Measurements from ENCODE around the gene NIPAL3. TPM values are rescaled to one million over a fixed set of nuclear protein-coding genes. Genes with fewer than 3 reads are reported as not detected.

NIPAL3 gene
- total and polyA plus RNA-seq, 2 donors, result 9.2 to 17.1 TPM

DNA sequence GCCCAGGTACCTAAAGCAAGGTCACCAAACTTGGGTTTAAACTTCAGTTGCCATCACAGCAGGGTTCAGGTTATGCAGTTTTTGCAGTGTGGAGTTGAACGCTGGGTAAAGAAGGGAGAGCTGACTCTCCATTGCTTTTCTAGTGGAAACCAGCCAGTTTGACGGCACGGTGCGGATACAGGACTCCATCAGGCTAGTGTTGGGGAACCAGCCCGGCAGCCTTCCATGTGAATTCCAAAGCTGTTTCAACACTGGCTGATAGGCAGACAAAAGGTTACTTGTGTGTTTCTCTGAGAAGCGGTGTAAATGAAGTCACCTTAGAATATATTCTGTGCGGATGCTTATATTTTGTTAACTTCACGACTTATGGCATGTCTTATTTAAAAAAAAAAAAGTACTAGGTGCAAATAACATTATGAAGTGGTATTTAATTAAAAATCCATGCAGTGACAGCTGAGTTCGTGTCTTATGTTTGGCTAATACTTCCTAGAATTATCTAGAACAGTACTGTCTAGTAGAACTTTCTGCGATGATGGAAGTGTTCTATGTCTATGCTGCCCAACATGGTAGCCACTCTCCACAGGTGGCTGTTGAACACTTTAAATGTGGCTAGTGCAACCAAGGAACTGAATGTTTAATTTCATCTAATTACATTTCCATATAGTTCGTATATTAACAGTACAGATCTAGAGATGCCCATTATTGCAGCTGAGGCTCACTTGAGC, 57.1 kb downstream of the NIPAL3 start:
- no peaks in the 10 kb centered on the region for H3K27me3 ChIP-seq (ENCODE audit: control insufficient read depth in 2 of 2, insufficient read depth in 1 of 2, low read length in 1 of 2)
- no peak for DNase-seq (ENCODE audit: low read depth in 6 of 9, low spot score in 9 of 9)
- no peak overlapping the region for H3K4me3 ChIP-seq (ENCODE audit: low read length in 2 of 2)
- no peaks in the 10 kb centered on the region for H3K9me3 ChIP-seq (ENCODE audit: control insufficient read depth in 2 of 2, insufficient read depth in 1 of 2, low read length in 1 of 2)
- peaks cover 7 to 9% of the 10 kb centered on the region in 2 donors for H3K36me3 ChIP-seq (ENCODE audit: control insufficient read depth in 2 of 2, insufficient read depth in 2 of 2, low read length in 1 of 2)
- peaks cover 0 to 8% of the 10 kb centered on the region in 2 donors for H3K4me1 ChIP-seq (ENCODE audit: control insufficient read depth in 2 of 2, insufficient read depth in 2 of 2, low read length in 2 of 2)
- 97% methylated on average over 11 of the region's 11 CpGs for WGBS
- H3K27ac ChIP-seq (ENCODE audit: low read depth in 1 of 2, low read length in 1 of 2), result no peak overlapping the region

GRCh38 chr1:24474193-24474592, 58.6 kb downstream of the NIPAL3 start:
- no peaks in the 10 kb centered on the region for H3K9me3 ChIP-seq (ENCODE audit: control insufficient read depth in 2 of 2, insufficient read depth in 1 of 2, low read length in 1 of 2)
- no peak overlapping the region for H3K27ac ChIP-seq (ENCODE audit: low read depth in 1 of 2, low read length in 1 of 2)
- no peak for DNase-seq (ENCODE audit: low read depth in 6 of 9, low spot score in 9 of 9)
- H3K4me1 ChIP-seq (ENCODE audit: control insufficient read depth in 2 of 2, insufficient read depth in 2 of 2, low read length in 2 of 2), result peaks cover 0 to 10% of the 10 kb centered on the region in 2 donors
- H3K27me3 ChIP-seq (ENCODE audit: control insufficient read depth in 2 of 2, insufficient read depth in 1 of 2, low read length in 1 of 2), result no peaks in the 10 kb centered on the region
- no peak overlapping the region for H3K4me3 ChIP-seq (ENCODE audit: low read length in 2 of 2)
- H3K36me3 ChIP-seq (ENCODE audit: control insufficient read depth in 2 of 2, insufficient read depth in 2 of 2, low read length in 1 of 2), result peaks cover 1 to 4% of the 10 kb centered on the region in 2 donors

GRCh38 chr1:24475700-24476099, 60.1 kb downstream of the NIPAL3 start:
- H3K9me3 ChIP-seq (ENCODE audit: control insufficient read depth in 2 of 2, insufficient read depth in 1 of 2, low read length in 1 of 2), result no peaks in the 10 kb centered on the region
- 61% methylated on average over 4 of the region's 4 CpGs for WGBS
- peaks cover 0 to 12% of the 10 kb centered on the region in 2 donors for H3K4me1 ChIP-seq (ENCODE audit: control insufficient read depth in 2 of 2, insufficient read depth in 2 of 2, low read length in 2 of 2)
- H3K4me3 ChIP-seq (ENCODE audit: low read length in 2 of 2), result no peak overlapping the region
- H3K36me3 ChIP-seq (ENCODE audit: control insufficient read depth in 2 of 2, insufficient read depth in 2 of 2, low read length in 1 of 2), result no peaks in the 10 kb centered on the region
- H3K27me3 ChIP-seq (ENCODE audit: control insufficient read depth in 2 of 2, insufficient read depth in 1 of 2, low read length in 1 of 2), result no peaks in the 10 kb centered on the region
- peak in 1 of 9 donors; percentile 8 for DNase-seq (ENCODE audit: low read depth in 6 of 9, low spot score in 9 of 9)
- peak overlapping the region in 1 of 2 donors; percentile 37 for H3K27ac ChIP-seq (ENCODE audit: low read depth in 1 of 2, low read length in 1 of 2)

DNA sequence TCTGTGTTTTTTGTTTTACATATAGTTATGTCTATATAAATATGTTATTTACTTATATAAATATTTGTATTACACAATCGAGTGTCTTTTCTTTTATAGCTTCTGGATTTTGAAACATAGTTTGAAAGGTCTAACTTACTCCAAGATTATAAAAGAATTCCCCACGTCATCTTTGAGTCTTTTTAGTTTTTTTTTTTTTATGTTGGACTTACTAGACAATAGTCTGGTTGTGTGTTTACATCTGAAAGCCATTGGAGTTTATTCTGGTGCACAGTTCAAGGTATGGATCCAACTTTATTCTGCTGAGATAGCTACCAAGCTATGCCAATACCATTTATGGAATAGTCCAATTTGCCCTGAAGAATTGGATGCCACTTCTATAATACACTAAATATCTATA, 61.0 kb downstream of the NIPAL3 start:
- 97% methylated on average over 2 of the region's 2 CpGs for WGBS
- H3K36me3 ChIP-seq (ENCODE audit: control insufficient read depth in 2 of 2, insufficient read depth in 2 of 2, low read length in 1 of 2), result no peaks in the 10 kb centered on the region
- H3K27ac ChIP-seq (ENCODE audit: low read depth in 1 of 2, low read length in 1 of 2), result no peak overlapping the region

DNA sequence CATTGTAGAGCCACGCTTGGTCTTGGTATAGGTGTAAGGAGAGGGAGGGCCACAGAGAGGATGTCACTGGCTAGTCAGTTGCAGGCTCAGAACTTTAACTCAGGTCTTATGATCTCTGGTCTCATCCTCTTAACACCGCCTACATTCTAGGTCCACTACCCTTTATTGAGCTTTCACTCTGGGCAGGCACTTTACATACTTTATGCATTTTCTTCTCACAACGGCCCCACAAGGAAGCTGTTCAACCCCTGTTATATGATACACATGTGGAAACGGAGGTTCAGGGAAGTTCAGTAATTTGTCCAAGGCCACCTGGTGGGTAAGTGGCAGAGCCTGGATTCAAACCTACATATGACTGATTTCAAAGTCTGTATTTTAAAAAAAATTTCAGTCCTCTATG, 61.7 kb downstream of the NIPAL3 start:
- Histone ChIP-seq H3K27ac (ENCODE audit: low read depth in 1 of 2, low read length in 1 of 2) (no peak overlapping the region), H3K4me1 (ENCODE audit: control insufficient read depth in 2 of 2, insufficient read depth in 2 of 2, low read length in 2 of 2) (peaks cover 0 to 26% of the 10 kb centered on the region in 2 donors), H3K4me3 (ENCODE audit: low read length in 2 of 2) (no peak overlapping the region), H3K27me3 (ENCODE audit: control insufficient read depth in 2 of 2, insufficient read depth in 1 of 2, low read length in 1 of 2) (no peaks in the 10 kb centered on the region), H3K9me3 (ENCODE audit: control insufficient read depth in 2 of 2, insufficient read depth in 1 of 2, low read length in 1 of 2) (peaks cover 0 to 6% of the 10 kb centered on the region in 2 donors), H3K36me3 (ENCODE audit: control insufficient read depth in 2 of 2, insufficient read depth in 2 of 2, low read length in 1 of 2) (no peaks in the 10 kb centered on the region)
- 97% methylated on average over 4 of the region's 4 CpGs for WGBS
- no peak for DNase-seq (ENCODE audit: low read depth in 6 of 9, low spot score in 9 of 9)

More for the DNA sequence above, 61.0 kb downstream of the NIPAL3 start:
- no peak for DNase-seq (ENCODE audit: low read depth in 6 of 9, low spot score in 9 of 9)
- H3K4me3 ChIP-seq (ENCODE audit: low read length in 2 of 2), result no peak overlapping the region
- peaks cover 0 to 19% of the 10 kb centered on the region in 2 donors for H3K4me1 ChIP-seq (ENCODE audit: control insufficient read depth in 2 of 2, insufficient read depth in 2 of 2, low read length in 2 of 2)
- H3K9me3 ChIP-seq (ENCODE audit: control insufficient read depth in 2 of 2, insufficient read depth in 1 of 2, low read length in 1 of 2), result no peaks in the 10 kb centered on the region
- no peaks in the 10 kb centered on the region for H3K27me3 ChIP-seq (ENCODE audit: control insufficient read depth in 2 of 2, insufficient read depth in 1 of 2, low read length in 1 of 2)

- no peak overlapping the region for H3K4me3 ChIP-seq (ENCODE audit: low read length in 2 of 2)
- no peaks in the 10 kb centered on the region for H3K27me3 ChIP-seq (ENCODE audit: control insufficient read depth in 2 of 2, insufficient read depth in 1 of 2, low read length in 1 of 2)
- peaks cover 0 to 16% of the 10 kb centered on the region in 2 donors for H3K9me3 ChIP-seq (ENCODE audit: control insufficient read depth in 2 of 2, insufficient read depth in 1 of 2, low read length in 1 of 2)
- no peaks in the 10 kb centered on the region for H3K36me3 ChIP-seq (ENCODE audit: control insufficient read depth in 2 of 2, insufficient read depth in 2 of 2, low read length in 1 of 2)
- H3K4me1 ChIP-seq (ENCODE audit: control insufficient read depth in 2 of 2, insufficient read depth in 2 of 2, low read length in 2 of 2), result peaks cover 24 to 59% of the 10 kb centered on the region in 2 donors
- WGBS, result 6% methylated on average over 2 of the region's 2 CpGs
- H3K27ac ChIP-seq (ENCODE audit: low read depth in 1 of 2, low read length in 1 of 2), result peak overlapping the region; percentile 82 to 87
- peak in 8 of 9 donors; percentile 45 to 88 (median 64) for DNase-seq (ENCODE audit: low read depth in 6 of 9, low spot score in 9 of 9)
Measured at GRCh38 chr1:24481101-24481500, 65.5 kb downstream of the NIPAL3 start.

DNA sequence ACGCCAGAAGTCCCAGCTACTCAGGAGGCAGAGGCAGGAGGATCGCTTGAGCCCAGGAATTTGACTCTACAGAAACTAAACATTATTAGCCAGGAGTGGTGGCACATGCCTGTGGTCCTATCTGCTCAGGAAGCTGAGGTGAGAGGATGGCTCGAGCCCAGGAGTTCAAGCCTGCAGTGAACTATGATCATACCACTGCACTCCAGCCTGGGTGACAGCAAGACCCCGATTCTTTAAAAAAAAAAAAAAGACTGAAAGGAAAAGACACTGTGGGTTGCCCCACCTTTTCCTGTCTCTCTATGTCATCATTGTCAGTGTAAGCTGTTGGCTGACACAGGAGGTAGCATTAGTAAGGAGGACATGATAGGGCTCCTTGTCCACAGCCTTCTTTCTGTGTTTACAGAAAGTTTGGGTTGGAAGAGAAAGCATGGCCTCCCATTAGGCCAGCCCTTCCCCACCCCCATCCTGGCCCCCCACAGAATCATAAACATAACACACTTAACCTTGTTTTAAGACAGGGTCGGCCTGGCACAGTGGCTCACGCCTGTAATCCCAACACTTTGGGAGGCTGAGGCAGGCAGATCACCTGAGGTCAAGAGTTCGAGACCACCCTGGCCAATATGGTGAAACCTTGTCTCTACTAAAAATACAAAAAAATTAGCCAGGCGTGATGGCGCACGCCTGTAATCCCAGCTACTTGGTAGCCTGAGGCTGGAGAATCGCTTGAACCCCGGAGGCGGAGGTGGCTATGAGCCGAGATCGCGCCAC, 66.4 kb downstream of the NIPAL3 start:
- peak overlapping the region; percentile 46 to 87 for H3K27ac ChIP-seq (ENCODE audit: low read depth in 1 of 2, low read length in 1 of 2)
- WGBS, result 89% methylated on average over 16 of the region's 16 CpGs

GRCh38 chr1:24483441-24483840, 67.8 kb downstream of the NIPAL3 start:
- no peak overlapping the region for H3K4me3 ChIP-seq (ENCODE audit: low read length in 2 of 2)
- DNase-seq (ENCODE audit: low read depth in 6 of 9, low spot score in 9 of 9), result peak in 7 of 9 donors; percentile 50 to 88 (median 66)
- H3K4me1 ChIP-seq (ENCODE audit: control insufficient read depth in 2 of 2, insufficient read depth in 2 of 2, low read length in 2 of 2), result peaks cover 35 to 75% of the 10 kb centered on the region in 2 donors
- no peaks in the 10 kb centered on the region for H3K36me3 ChIP-seq (ENCODE audit: control insufficient read depth in 2 of 2, insufficient read depth in 2 of 2, low read length in 1 of 2)
- WGBS, result 47% methylated on average over 5 of the region's 5 CpGs
- H3K27ac ChIP-seq (ENCODE audit: low read depth in 1 of 2, low read length in 1 of 2), result peak overlapping the region; percentile 47 to 76
- no peaks in the 10 kb centered on the region for H3K27me3 ChIP-seq (ENCODE audit: control insufficient read depth in 2 of 2, insufficient read depth in 1 of 2, low read length in 1 of 2)
- H3K9me3 ChIP-seq (ENCODE audit: control insufficient read depth in 2 of 2, insufficient read depth in 1 of 2, low read length in 1 of 2), result peaks cover 0 to 16% of the 10 kb centered on the region in 2 donors

More for the DNA sequence above, 66.4 kb downstream of the NIPAL3 start:
- Histone ChIP-seq H3K4me3 (ENCODE audit: low read length in 2 of 2) (no peak overlapping the region), H3K9me3 (ENCODE audit: control insufficient read depth in 2 of 2, insufficient read depth in 1 of 2, low read length in 1 of 2) (peaks cover 0 to 16% of the 10 kb centered on the region in 2 donors), H3K36me3 (ENCODE audit: control insufficient read depth in 2 of 2, insufficient read depth in 2 of 2, low read length in 1 of 2) (no peaks in the 10 kb centered on the region), H3K4me1 (ENCODE audit: control insufficient read depth in 2 of 2, insufficient read depth in 2 of 2, low read length in 2 of 2) (peaks cover 32 to 69% of the 10 kb centered on the region in 2 donors), H3K27me3 (ENCODE audit: control insufficient read depth in 2 of 2, insufficient read depth in 1 of 2, low read length in 1 of 2) (no peaks in the 10 kb centered on the region)
- peak in 1 of 9 donors; percentile 59 for DNase-seq (ENCODE audit: low read depth in 6 of 9, low spot score in 9 of 9)

- WGBS, result 67% methylated on average over 4 of the region's 4 CpGs
- no peaks in the 10 kb centered on the region for H3K27me3 ChIP-seq (ENCODE audit: control insufficient read depth in 2 of 2, insufficient read depth in 1 of 2, low read length in 1 of 2)
- H3K4me1 ChIP-seq (ENCODE audit: control insufficient read depth in 2 of 2, insufficient read depth in 2 of 2, low read length in 2 of 2), result peaks cover 35 to 78% of the 10 kb centered on the region in 2 donors
- H3K4me3 ChIP-seq (ENCODE audit: low read length in 2 of 2), result no peak overlapping the region
- DNase-seq (ENCODE audit: low read depth in 6 of 9, low spot score in 9 of 9), result no peak
- peak overlapping the region in 1 of 2 donors; percentile 58 for H3K27ac ChIP-seq (ENCODE audit: low read depth in 1 of 2, low read length in 1 of 2)
- H3K9me3 ChIP-seq (ENCODE audit: control insufficient read depth in 2 of 2, insufficient read depth in 1 of 2, low read length in 1 of 2), result peaks cover 0 to 16% of the 10 kb centered on the region in 2 donors
- no peaks in the 10 kb centered on the region for H3K36me3 ChIP-seq (ENCODE audit: control insufficient read depth in 2 of 2, insufficient read depth in 2 of 2, low read length in 1 of 2)
Measured at GRCh38 chr1:24484199-24484598, 68.6 kb downstream of the NIPAL3 start.

Measured in thymus (tissue), 11 donors.